Fibroblast of lung (primary cell): ENCODE results near the gene ABCC9.

Experiments used
- EZH2 ChIP-seq: IDR thresholded peaks from 2 replicates; pipeline ENCODE4 v1.5.1; 2012; ENCODE audit warnings: low read length, control low read depth, mild to moderate bottlenecking; ENCODE audit errors: missing control alignments
- TF ChIP-seq, protein P1 (sequence below), 2 donors: IDR thresholded peaks in 1 of 2; conservative IDR thresholded peaks in 1 of 2; 1 replicate in 1 of 2; 2 replicates in 1 of 2; pipeline ENCODE4 v1.5.1; 2011 to 2012; ENCODE audit warnings: low read length in 2 of 2, control low read depth in 1 of 2, inconsistent platforms in 1 of 2, low read depth in 1 of 2, mild to moderate bottlenecking in 1 of 2

DNA sequence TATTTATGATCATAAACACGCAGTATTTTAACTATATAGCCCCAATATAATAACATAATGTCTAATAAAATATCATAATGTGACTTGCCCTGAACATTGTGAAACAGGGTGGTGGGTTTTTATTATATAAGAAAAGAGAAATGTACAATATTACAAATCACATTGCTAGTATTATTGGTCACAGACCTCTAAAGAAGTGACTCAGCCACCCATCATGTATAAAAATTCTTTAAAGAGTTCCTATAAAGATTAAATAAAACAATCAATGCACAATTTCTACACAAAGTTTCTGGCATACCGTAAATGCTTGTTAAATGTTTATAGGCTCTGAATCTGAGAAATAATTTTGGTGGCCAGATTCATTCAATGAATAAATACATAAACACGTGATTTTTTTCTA is 28.9 kb downstream of the ABCC9 start:
- TF ChIP-seq, protein P1, sequence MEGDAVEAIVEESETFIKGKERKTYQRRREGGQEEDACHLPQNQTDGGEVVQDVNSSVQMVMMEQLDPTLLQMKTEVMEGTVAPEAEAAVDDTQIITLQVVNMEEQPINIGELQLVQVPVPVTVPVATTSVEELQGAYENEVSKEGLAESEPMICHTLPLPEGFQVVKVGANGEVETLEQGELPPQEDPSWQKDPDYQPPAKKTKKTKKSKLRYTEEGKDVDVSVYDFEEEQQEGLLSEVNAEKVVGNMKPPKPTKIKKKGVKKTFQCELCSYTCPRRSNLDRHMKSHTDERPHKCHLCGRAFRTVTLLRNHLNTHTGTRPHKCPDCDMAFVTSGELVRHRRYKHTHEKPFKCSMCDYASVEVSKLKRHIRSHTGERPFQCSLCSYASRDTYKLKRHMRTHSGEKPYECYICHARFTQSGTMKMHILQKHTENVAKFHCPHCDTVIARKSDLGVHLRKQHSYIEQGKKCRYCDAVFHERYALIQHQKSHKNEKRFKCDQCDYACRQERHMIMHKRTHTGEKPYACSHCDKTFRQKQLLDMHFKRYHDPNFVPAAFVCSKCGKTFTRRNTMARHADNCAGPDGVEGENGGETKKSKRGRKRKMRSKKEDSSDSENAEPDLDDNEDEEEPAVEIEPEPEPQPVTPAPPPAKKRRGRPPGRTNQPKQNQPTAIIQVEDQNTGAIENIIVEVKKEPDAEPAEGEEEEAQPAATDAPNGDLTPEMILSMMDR (conservative IDR thresholded peaks at IDR 0.05 in 1 of 2, IDR thresholded peaks at IDR 0.05 in 1 of 2; ENCODE audit: low read depth in 1 of 2, low read length in 2 of 2): no peak
- TF ChIP-seq EZH2: no peak
